Measurements from ENCODE around the gene FBXO31. TPM values are rescaled to one million over a fixed set of nuclear protein-coding genes. Genes with fewer than 3 reads are reported as not detected.

FBXO31 gene
- total and polyA plus RNA-seq, 2 of the 8 experiments (the other 6 are each of a cell fraction or from before 2014, with no cell fraction given) = 8.3 to 21.6 TPM

GRCh38 chr16:87334651-87335624 is 48.6 kb downstream of the FBXO31 start (continued):
- TF ChIP-seq USF2 (IDR thresholded peaks at IDR 0.05; ENCODE audit: low read length) = no peak

All from H1 (cell line).